ENCODE data around the gene IL10. TPM values are rescaled to one million over a fixed set of nuclear protein-coding genes. Genes with fewer than 3 reads are reported as not detected.

The IL10 gene
- polyA plus RNA-seq, 1 donor (not counting 4 experiments of a cell fraction or from before 2014, with no cell fraction given) = not detected

- Histone ChIP-seq H3K4me2 (ENCODE audit: control insufficient read depth, extremely low read depth, insufficient read depth, low read depth, low read length) (no peak overlapping the region), H3K36me3 (ENCODE audit: control insufficient read depth in 2 of 2, extremely low read depth in 1 of 2, insufficient read depth in 2 of 2, low read length in 2 of 2) (peaks cover 28 to 40% of the 10 kb centered on the region in 2 experiments), H3K4me3 (ENCODE audit: control insufficient read depth in 2 of 3, extremely low read depth in 1 of 3, insufficient read depth in 2 of 3, low read depth in 1 of 3, low read length in 3 of 3) (no peak overlapping the region), H3K9me3 (ENCODE audit: control insufficient read depth, low read depth, low read length) (no peaks in the 10 kb centered on the region), H3K27me3 (ENCODE audit: control insufficient read depth, extremely low read depth, insufficient read depth, low read length) (no peaks in the 10 kb centered on the region), H2AFZ (ENCODE audit: control insufficient read depth, low read length) (no peak overlapping the region), H3K79me2 (ENCODE audit: control insufficient read depth, insufficient read depth, low read length) (no peaks in the 10 kb centered on the region), H3K27ac (ENCODE audit: control insufficient read depth, insufficient read depth, low read length) (no peak overlapping the region), H4K20me1 (ENCODE audit: control insufficient read depth, extremely low read depth, insufficient read depth, low read length) (no peaks in the 10 kb centered on the region), H3K9me1 (ENCODE audit: control insufficient read depth, extremely low read depth, insufficient read depth, low read length) (no peaks in the 10 kb centered on the region), H3K4me1 (ENCODE audit: control insufficient read depth, extremely low read depth, insufficient read depth, low read length) (peaks cover 8% of the 10 kb centered on the region), H3K9ac (ENCODE audit: control insufficient read depth, extremely low read depth, insufficient read depth, low read length) (no peak overlapping the region)
- no peak for DNase-seq (ENCODE audit: low read depth, low spot score)
- FAIRE-seq = no peak
- TF ChIP-seq CTCF (optimal IDR thresholded peaks at IDR 0.05 in 1 of 3, IDR thresholded peaks at IDR 0.05 in 1 of 3, conservative IDR thresholded peaks at IDR 0.05 in 1 of 3; ENCODE audit: extremely low read depth in 1 of 3, insufficient read depth in 2 of 3, low read length in 3 of 3) = peak; percentile 78 to 87 (median 81)
- TF ChIP-seq EZH2 (IDR thresholded peaks at IDR 0.05; ENCODE audit: low read length) = no peak
- dilution Hi-C loops (cut with MboI; ENCODE audit: extremely low pct_ligation_motif_present, low sequenced_read_pairs) = no loop called here
Measured at GRCh38 chr1:206734499-206735142, 37.7 kb downstream of the IL10 start.

GRCh38 chr1:206732992-206733391 is 39.3 kb downstream of the IL10 start:
- TF ChIP-seq EZH2 (IDR thresholded peaks at IDR 0.05; ENCODE audit: low read length) (no peak), CTCF (optimal IDR thresholded peaks at IDR 0.05 in 1 of 3, IDR thresholded peaks at IDR 0.05 in 1 of 3, conservative IDR thresholded peaks at IDR 0.05 in 1 of 3; ENCODE audit: extremely low read depth in 1 of 3, insufficient read depth in 2 of 3, low read length in 3 of 3) (no peak)
- Histone ChIP-seq H2AFZ (ENCODE audit: control insufficient read depth, low read length) (no peak overlapping the region), H3K9ac (ENCODE audit: control insufficient read depth, extremely low read depth, insufficient read depth, low read length) (no peak overlapping the region), H3K4me3 (ENCODE audit: control insufficient read depth in 2 of 3, extremely low read depth in 1 of 3, insufficient read depth in 2 of 3, low read depth in 1 of 3, low read length in 3 of 3) (no peak overlapping the region), H4K20me1 (ENCODE audit: control insufficient read depth, extremely low read depth, insufficient read depth, low read length) (peaks cover 5% of the 10 kb centered on the region), H3K27me3 (ENCODE audit: control insufficient read depth, extremely low read depth, insufficient read depth, low read length) (no peaks in the 10 kb centered on the region), H3K4me2 (ENCODE audit: control insufficient read depth, extremely low read depth, insufficient read depth, low read depth, low read length) (no peak overlapping the region), H3K9me1 (ENCODE audit: control insufficient read depth, extremely low read depth, insufficient read depth, low read length) (no peaks in the 10 kb centered on the region), H3K9me3 (ENCODE audit: control insufficient read depth, low read depth, low read length) (no peaks in the 10 kb centered on the region), H3K4me1 (ENCODE audit: control insufficient read depth, extremely low read depth, insufficient read depth, low read length) (no peaks in the 10 kb centered on the region), H3K79me2 (ENCODE audit: control insufficient read depth, insufficient read depth, low read length) (peaks cover 9% of the 10 kb centered on the region), H3K27ac (ENCODE audit: control insufficient read depth, insufficient read depth, low read length) (no peak overlapping the region), H3K36me3 (ENCODE audit: control insufficient read depth in 2 of 2, extremely low read depth in 1 of 2, insufficient read depth in 2 of 2, low read length in 2 of 2) (peaks cover 39 to 44% of the 10 kb centered on the region in 2 experiments)
- DNase-seq (ENCODE audit: low read depth, low spot score) = no peak
- dilution Hi-C loops (cut with MboI; ENCODE audit: extremely low pct_ligation_motif_present, low sequenced_read_pairs) = no loop called here
- FAIRE-seq = no peak

Measured in keratinocyte (primary cell).